HG02938 (cell line): ENCODE measurements around the gene FOCAD.

Experiments
- ATAC-seq: cut with Tn5 transposase; IDR thresholded peaks from one replicate; pipeline ENCODE4 v1.9.1; 2021; ENCODE audit warnings: mild to moderate bottlenecking, moderate library complexity; ENCODE audit not compliant: unreplicated experiment

FOCAD gene

GRCh38 chr9:20870115-20870514, 186.1 kb downstream of the FOCAD start:
- ATAC-seq: no peak

DNA sequence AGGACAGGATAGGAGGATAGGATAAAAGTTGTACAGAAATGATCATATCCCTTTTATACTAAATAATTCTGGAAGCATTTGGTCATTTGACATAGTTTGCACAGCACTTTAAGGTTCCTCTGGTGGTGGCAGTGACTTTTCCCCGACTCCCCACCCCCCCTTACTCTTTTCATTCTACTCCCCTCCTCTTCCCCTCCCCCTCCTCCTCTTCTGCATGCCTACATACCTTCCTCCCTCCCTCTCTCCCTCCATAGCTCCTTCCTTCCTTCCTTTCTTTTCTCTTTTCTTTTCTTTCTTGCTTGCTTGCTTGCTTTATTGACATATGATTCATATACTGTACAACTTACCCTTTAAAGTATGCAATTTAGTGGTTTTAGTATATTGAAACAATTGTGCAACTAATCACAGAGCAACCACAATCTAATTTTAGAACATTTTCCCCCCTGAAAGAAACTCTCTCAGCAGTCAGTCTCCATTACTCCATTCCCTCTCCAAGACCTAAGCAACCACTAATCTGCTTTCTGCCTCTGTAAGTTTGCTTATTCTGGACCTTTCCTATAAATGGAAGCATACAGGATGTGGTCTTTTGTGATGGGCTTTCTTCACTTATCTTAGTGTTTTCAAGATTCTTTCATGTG, 188.4 kb downstream of the FOCAD start:
- no peak for ATAC-seq

DNA sequence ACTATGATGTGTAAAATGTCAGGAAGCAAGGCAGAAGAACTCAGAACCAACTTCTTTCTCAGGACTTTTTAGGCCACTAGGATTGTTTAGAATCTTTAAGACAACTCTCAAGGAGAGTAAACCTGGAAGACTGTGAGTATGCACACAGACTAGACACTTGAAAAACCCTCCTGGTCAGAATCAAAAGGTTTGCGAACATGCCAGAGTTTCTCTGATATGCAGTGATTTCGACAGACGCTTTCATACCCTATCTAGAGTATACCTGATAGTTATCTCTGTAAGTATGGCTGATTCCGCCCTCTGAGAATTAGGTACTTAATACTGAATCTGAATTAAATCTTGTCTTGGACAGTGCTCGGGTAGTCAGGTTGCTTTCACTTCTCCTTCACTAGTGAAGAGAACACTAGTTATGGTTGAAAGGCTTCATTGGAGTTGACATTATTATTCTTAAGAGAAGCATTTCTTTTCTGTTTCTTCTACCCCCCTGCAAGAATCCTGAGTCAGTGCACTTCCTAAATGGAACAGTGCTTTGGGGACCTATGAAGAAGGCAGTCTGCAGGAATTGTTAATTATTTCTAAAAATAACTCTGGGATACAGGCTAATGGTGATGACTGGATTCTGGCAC, 189.3 kb downstream of the FOCAD start:
- ATAC-seq: no peak

DNA sequence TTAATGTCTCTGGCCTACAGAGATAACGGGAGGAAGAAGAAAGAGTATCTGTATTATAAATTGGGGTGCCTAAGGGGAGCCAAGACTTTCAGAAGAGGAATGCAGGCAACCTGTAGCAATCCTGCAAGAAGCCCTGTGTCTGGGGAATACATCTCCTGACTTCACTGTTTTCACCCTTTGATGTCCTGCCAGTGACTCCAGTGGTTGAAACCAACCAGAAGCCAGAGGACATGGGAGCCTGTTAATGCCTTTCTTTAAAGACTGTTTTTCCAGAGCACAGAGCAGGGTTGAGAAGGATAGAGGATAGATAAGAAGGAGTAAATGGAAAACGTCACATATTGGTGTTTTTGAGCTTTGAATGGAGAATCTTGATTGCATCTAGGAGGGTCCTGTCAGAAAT, 196.2 kb downstream of the FOCAD start:
- no peak for ATAC-seq

DNA sequence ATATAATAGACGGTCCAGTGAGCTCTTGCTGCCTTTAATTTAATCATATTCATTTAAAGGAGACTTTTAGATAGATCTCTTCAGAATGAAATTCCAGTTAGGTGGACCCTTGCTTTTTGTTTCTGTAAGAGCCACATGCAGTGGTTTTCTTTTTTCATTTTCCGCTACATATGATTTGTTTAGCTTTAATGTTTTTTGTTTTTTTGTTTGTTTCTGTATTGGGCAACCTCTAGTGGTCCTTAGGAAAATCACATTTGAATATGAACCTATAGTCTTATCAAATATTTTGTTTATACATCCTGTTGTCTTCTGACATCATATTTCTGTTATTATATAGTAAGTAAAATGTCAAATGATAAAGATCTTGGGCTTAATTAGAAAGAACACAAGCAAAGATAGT, 196.6 kb downstream of the FOCAD start:
- ATAC-seq: no peak

DNA sequence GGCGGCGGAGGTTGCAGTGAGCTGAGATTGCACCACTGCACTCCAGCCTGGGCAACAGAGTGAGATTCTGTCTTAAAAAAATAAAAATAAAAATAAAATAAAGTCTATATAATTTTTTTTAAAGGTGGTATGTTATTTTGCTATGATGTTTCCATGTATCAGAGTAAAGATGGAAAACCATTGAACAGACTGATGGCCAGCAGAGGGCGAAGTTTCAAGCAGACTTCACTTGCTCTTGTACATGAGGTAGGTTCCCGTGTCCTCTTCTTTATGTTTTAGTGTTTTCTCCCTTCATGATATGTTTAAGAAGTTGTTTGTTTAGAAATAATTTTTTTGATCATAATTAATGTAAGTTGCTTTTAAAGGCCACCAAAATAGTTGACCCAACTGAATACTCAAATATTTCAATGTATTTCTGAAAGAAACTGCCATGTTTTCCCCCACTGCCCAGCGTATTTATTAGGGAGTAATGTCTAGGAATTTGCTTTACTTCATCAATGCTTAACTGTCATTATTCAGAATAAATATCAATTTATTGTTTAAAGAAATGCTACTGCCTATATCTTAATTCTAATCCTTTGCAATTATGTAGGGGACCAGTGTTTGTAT, 201.0 kb downstream of the FOCAD start:
- no peak for ATAC-seq

DNA sequence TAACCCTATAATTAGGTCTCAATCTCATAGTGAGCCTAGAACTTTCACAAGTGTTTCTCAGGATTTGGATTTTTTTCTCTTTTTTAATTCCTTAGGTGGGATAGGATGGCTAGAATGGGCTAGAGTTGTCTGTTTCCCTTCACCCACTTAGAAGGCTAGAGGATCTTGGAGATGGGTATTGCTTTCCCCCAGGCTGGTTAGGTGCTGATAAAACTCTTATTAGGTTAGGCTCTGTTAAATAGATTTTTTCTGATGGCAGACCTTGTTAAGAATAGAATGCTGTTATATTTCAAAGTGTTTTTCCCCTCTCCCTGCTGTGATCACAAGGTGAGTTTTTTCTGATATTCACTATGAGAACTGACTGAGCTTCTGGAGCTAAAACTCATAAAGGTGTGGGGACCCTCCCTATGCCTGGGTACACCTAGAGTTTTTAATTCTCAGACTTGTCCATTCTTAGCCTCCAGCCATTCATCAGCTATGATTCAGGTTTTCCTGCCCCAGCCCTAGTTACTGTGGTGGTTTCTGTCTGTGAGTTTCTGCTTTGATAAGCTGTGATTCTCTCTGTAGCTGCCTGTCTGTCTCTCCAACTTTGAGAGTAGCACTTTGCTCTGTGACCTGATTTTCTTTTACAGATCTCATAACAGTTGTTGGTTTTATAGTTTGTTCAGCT, 215.0 kb downstream of the FOCAD start:
- no peak for ATAC-seq

DNA sequence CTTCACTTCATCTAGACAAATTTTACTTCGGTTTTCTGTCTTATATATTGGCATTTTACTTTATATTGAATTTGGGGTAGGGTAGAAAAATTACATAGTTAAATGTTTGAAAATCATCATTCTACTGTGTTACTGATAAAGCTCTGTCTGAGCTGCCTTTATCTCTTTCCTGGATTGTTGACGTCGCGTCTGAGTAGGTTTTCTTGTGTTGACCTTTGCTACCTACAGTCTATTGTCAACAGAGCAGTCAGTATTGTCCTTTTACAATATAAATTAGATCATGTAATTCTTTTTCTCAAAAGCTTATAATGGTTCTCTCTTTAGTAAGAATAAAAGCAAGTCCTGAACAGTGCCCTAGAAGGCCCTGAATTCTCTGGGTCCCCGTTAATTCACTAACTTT, 219.2 kb downstream of the FOCAD start:
- ATAC-seq: no peak

GRCh38 chr9:20904995-20905394, 220.9 kb downstream of the FOCAD start:
- no peak for ATAC-seq

- ATAC-seq: no peak
Observed at GRCh38 chr9:20906326-20906725, 222.3 kb downstream of the FOCAD start.

- no peak for ATAC-seq
Observed at GRCh38 chr9:20908461-20908860, 224.4 kb downstream of the FOCAD start.

DNA sequence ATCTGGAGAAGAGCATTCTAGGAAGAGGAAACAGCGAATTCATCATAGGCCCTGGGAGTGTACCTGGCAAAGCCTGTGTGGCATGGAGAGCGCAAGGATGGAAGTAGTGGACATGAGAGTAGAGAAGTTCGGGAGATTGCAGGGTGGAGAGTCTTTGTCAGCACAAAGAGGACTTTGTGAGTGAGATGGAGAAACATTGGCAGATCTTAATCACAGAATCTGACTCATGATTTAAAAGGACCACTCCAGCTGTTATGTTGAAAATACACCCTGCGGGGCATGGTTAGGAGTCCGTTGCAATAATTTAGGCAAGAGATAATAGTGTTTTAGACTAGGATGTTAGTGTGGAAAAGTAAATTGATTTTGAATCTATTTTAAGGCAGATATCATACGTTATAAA, 230.5 kb downstream of the FOCAD start:
- ATAC-seq: no peak

GRCh38 chr9:20921362-20921761, 237.3 kb downstream of the FOCAD start:
- no peak for ATAC-seq

- no peak for ATAC-seq
Observed at GRCh38 chr9:20925256-20926045, 241.4 kb downstream of the FOCAD start.

GRCh38 chr9:20929276-20929675, 245.2 kb downstream of the FOCAD start:
- ATAC-seq: no peak

DNA sequence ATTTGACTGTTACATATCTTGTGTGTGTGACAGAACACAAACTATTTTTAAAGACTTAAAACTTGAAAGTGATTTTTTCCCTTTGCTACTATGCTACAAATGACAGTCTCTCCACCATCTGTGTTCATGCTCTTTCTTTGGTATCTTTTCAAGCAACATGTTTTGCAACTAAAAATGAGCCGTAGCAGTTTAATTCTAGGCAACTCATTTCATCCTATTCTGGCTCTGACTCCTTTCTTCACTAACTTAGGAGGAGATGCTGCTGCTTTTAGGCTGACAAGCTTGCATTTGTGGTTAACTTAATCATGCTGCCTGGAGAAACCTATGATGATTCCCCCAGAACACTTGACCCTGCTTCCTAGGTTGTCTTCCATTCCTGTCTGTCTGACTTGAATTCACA, 246.8 kb downstream of the FOCAD start:
- ATAC-seq: no peak

DNA sequence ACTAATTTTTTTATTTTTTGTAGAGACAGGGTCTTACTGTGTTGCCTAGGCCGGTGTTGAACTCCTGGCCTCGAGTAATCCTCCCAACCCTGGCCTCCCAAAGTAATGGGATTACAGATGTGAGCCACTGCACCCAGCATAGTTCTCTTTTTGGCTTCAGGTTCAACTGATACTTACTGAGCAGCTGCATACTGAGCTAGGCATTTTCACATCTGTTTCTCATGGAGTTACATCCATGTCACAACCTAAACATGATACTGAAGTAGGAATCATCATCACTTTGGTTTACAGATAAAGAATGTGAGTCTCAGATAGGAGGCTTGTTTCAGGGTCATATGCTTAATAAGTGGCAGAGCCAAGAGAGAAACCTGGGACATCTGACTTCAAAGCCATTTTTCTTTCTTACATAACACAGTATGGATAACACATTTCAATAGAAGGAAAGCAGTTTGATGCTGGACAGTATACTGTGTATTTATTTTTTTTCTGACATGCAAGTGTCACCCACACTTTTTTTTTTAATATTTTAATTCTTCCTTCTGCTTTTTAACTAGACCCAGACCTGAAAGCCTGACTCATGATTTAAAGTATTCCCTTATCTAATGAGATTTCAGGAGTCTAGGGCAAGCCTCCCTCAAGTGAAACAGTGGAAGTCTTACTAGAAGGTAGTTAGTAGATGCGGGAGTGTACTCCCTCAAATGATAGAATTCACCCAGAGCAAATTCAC, 256.6 kb downstream of the FOCAD start:
- ATAC-seq: peak; percentile 25

GRCh38 chr9:20941174-20941690, 257.2 kb downstream of the FOCAD start:
- peak; percentile 99 for ATAC-seq

GRCh38 chr9:20944507-20944906, 260.4 kb downstream of the FOCAD start:
- ATAC-seq: no peak

DNA sequence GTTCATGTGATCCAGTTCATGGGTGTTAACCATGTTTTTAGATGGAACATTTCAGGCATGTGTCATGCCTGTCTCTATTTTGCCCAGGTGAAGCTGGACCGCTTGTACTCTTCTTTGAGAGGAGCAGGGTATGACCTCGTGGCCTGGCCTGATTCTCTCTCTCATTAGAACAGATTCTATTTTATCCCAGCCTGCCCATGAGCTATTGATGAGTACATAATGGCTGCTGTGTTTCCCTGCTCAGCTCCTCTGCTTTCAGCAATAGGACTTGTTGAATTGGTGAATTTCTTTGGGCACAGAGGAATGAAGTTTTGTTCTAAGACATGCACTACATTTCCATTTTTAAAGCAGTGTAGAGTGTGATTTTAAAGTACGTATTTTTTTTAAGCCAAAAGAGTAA, 261.2 kb downstream of the FOCAD start:
- ATAC-seq: no peak
